K562 (cell line): ENCODE measurements around the gene DUSP5.

Experiments
- BHLHE40 ChIP-seq: IDR thresholded peaks from 2 replicates; pipeline ENCODE4 v1.6.1; 2011; ENCODE audit warnings: low read length, improper control_type of control experiment
- CAMTA2 ChIP-seq: fragments of 250-450 bp; sonication (Bioruptor Pico); conservative IDR thresholded peaks from 2 replicates; pipeline ENCODE4 v1.5.1; 2022
- CTCF ChIP-seq, 3 experiments: IDR thresholded peaks in 2 of 3; conservative IDR thresholded peaks in 1 of 3; 2 replicates each; pipeline ENCODE4 v1.5.1; 2011 to 2012; ENCODE audit warnings: low read length in 3 of 3, mild to moderate bottlenecking in 3 of 3, control low read depth in 2 of 3, improper control_type of control experiment in 1 of 3, inconsistent platforms in 1 of 3, low read depth in 1 of 3, mixed read lengths in 1 of 3, moderate library complexity in 1 of 3; ENCODE audit not compliant: insufficient read depth in 2 of 3
- E2F4 ChIP-seq: sonication (generic); formaldehyde crosslinking; IDR thresholded peaks from 2 replicates; pipeline ENCODE4 v1.8.0; 2022; ENCODE audit warnings: mild to moderate bottlenecking, low read depth, missing genetic modification reagents
- JUND ChIP-seq, 2 experiments: IDR thresholded peaks; 2 replicates in 1 of 2; 3 replicates in 1 of 2; pipeline ENCODE4 v1.6.1; 2011; ENCODE audit warnings: borderline replicate concordance in 2 of 2, low read depth in 2 of 2, low read length in 2 of 2, improper control_type of control experiment in 1 of 2, missing biosample characterization in 1 of 2, missing genetic modification characterization in 1 of 2, missing genetic modification reagents in 1 of 2
- LCOR ChIP-seq: sonication (generic); formaldehyde crosslinking; IDR thresholded peaks from 2 replicates; pipeline ENCODE4 v1.8.0; 2022; ENCODE audit warnings: mild to moderate bottlenecking, missing genetic modification reagents
- POLR2AphosphoS5 ChIP-seq: IDR thresholded peaks from 2 replicates; pipeline ENCODE4 v1.6.1; 2011; ENCODE audit warnings: mild to moderate bottlenecking, low read depth, low read length, moderate library complexity; ENCODE audit not compliant: control insufficient read depth, insufficient read depth
- TAF1 ChIP-seq: IDR thresholded peaks from 2 replicates; pipeline ENCODE4 v1.6.1; 2011; ENCODE audit warnings: mild to moderate bottlenecking, low read length, moderate library complexity; ENCODE audit not compliant: insufficient read depth, control insufficient read depth, severe bottlenecking; ENCODE audit errors: extremely low read depth
- TAF15 ChIP-seq: fragments of 200-400 bp; formaldehyde crosslinking; IDR thresholded peaks from 2 replicates; pipeline ENCODE4 v1.6.1; 2017; ENCODE audit warnings: mild to moderate bottlenecking, low read depth, low read length, moderate library complexity
- ZNF239 ChIP-seq: fragments of 250-450 bp; sonication (Bioruptor Pico); IDR thresholded peaks from 2 replicates; pipeline ENCODE4 v1.4.0; 2020; ENCODE audit warnings: mild to moderate bottlenecking
- ZNF444 ChIP-seq: fragments of 250-450 bp; sonication (Bioruptor Pico); IDR thresholded peaks from 2 replicates; pipeline ENCODE4 v1.4.0; 2020; ENCODE audit warnings: mild to moderate bottlenecking, moderate library complexity
- ZNF644 ChIP-seq: fragments of 200-800 bp; sonication (Bioruptor generic); IDR thresholded peaks from 2 replicates; pipeline ENCODE4 v1.6.1; 2016; ENCODE audit warnings: low read depth, missing genetic modification characterization, missing compliant biosample characterization
- TF ChIP-seq, protein P1 (sequence below): fragments of 450-650 bp; IDR thresholded peaks from 2 replicates; pipeline ENCODE4 v1.7.1; 2018; ENCODE audit warnings: mild to moderate bottlenecking, low read depth; ENCODE audit not compliant: partially characterized antibody

GRCh38 chr10:110558041-110558440, 60.3 kb downstream of the DUSP5 start:
- TF ChIP-seq POLR2AphosphoS5 (no peak), CAMTA2 (no peak), E2F4 (no peak), ZNF444 (CRISPR knock-in tag) (no peak), ZNF644 (no peak), TAF1 (no peak), JUND (IDR thresholded peaks at IDR 0.05; ENCODE audit: borderline replicate concordance, low read depth, low read length) (no peak), JUND (tag; IDR thresholded peaks at IDR 0.05; ENCODE audit: borderline replicate concordance, low read depth, low read length) (no peak), CTCF (IDR thresholded peaks at IDR 0.05 in 2 of 3, conservative IDR thresholded peaks at IDR 0.05 in 1 of 3; ENCODE audit: insufficient read depth in 2 of 3, low read depth in 1 of 3, low read length in 3 of 3) (no peak), TAF15 (no peak), BHLHE40 (no peak), LCOR (no peak), ZNF239 (CRISPR knock-in tag) (no peak)
- TF ChIP-seq, protein P1, sequence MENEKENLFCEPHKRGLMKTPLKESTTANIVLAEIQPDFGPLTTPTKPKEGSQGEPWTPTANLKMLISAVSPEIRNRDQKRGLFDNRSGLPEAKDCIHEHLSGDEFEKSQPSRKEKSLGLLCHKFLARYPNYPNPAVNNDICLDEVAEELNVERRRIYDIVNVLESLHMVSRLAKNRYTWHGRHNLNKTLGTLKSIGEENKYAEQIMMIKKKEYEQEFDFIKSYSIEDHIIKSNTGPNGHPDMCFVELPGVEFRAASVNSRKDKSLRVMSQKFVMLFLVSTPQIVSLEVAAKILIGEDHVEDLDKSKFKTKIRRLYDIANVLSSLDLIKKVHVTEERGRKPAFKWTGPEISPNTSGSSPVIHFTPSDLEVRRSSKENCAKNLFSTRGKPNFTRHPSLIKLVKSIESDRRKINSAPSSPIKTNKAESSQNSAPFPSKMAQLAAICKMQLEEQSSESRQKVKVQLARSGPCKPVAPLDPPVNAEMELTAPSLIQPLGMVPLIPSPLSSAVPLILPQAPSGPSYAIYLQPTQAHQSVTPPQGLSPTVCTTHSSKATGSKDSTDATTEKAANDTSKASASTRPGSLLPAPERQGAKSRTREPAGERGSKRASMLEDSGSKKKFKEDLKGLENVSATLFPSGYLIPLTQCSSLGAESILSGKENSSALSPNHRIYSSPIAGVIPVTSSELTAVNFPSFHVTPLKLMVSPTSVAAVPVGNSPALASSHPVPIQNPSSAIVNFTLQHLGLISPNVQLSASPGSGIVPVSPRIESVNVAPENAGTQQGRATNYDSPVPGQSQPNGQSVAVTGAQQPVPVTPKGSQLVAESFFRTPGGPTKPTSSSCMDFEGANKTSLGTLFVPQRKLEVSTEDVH, result no peak
